Putamen (tissue), 1 donor: ENCODE data around the gene XG.
"Not testable (repeated sequence)": the region's sequence is repeated elsewhere in the genome, so short reads cannot be mapped to it uniquely, and the experiment has no call there.

Source experiments
- DNase-seq: peaks from one replicate; pipeline ENCODE4 v3.0.0-alpha.2; 2016; ENCODE audit warnings: low spot score

Gene XG

GRCh38 chrX:2733286-2733685 is 18.6 kb upstream of the XG start:
- DNase-seq = no peak

GRCh38 chrX:2735270-2735669 is 16.6 kb upstream of the XG start:
- no peak for DNase-seq

- no peak for DNase-seq
Measured at GRCh38 chrX:2740672-2741071, 11.2 kb upstream of the XG start.

- DNase-seq = no peak
Measured at GRCh38 chrX:2741386-2741785, 10.5 kb upstream of the XG start.

- not testable (repeated sequence) for DNase-seq
Measured at GRCh38 chrX:2746250-2746649, 5.6 kb upstream of the XG start.

- DNase-seq = no peak
Measured at GRCh38 chrX:2748171-2748814, 3.5 kb upstream of the XG start.

GRCh38 chrX:2748815-2749188 is 3.0 kb upstream of the XG start:
- DNase-seq = no peak

GRCh38 chrX:2751291-2751690 is 549 bp upstream of the XG start:
- no peak for DNase-seq

GRCh38 chrX:2752441-2752840 is 601 bp downstream of the XG start:
- not testable (repeated sequence) for DNase-seq

GRCh38 chrX:2755163-2755715 is 3.4 kb downstream of the XG start:
- DNase-seq = not testable (repeated sequence)

- DNase-seq = no peak
Measured at GRCh38 chrX:2756548-2756947, 4.7 kb downstream of the XG start.

- DNase-seq = no peak
Measured at GRCh38 chrX:2761246-2761645, 9.4 kb downstream of the XG start.

GRCh38 chrX:2762671-2763070 is 10.8 kb downstream of the XG start:
- DNase-seq = not testable (repeated sequence)

GRCh38 chrX:2764766-2765548 is 13.1 kb downstream of the XG start:
- not testable (repeated sequence) for DNase-seq

GRCh38 chrX:2765549-2765830 is 13.7 kb downstream of the XG start:
- DNase-seq = no peak

GRCh38 chrX:2766906-2767305 is 15.1 kb downstream of the XG start:
- no peak for DNase-seq

GRCh38 chrX:2767631-2768455 is 16.0 kb downstream of the XG start:
- no peak for DNase-seq

GRCh38 chrX:2769615-2770014 is 17.8 kb downstream of the XG start:
- DNase-seq = no peak

GRCh38 chrX:2773166-2774055 is 21.6 kb downstream of the XG start:
- DNase-seq = not testable (repeated sequence)

GRCh38 chrX:2774057-2774456 is 22.2 kb downstream of the XG start:
- DNase-seq = no peak

GRCh38 chrX:2774776-2775175 is 22.9 kb downstream of the XG start:
- DNase-seq = no peak
